H1 (cell line): ENCODE results near the gene TEKT5. TPM values are rescaled to one million over a fixed set of nuclear protein-coding genes. Genes with fewer than 3 reads are reported as not detected.

ENCODE experiments used
- CTCF ChIA-PET: fragments of 300-600 bp; sonication (Branson Sonifier 250); formaldehyde crosslinking; loops from one replicate; lab custom pipeline; 2021; ENCODE audit not compliant: partially characterized antibody; lab: Charles Lee
- POLR2A ChIA-PET: fragments of 300-600 bp; sonication (Branson Sonifier 250); formaldehyde crosslinking; loops from one replicate; lab custom pipeline; 2021; ENCODE audit warnings: inconsistent platforms; ENCODE audit not compliant: partially characterized antibody; lab: Charles Lee
- DNase-seq, 2 experiments: peaks; one replicate each; pipeline versions ENCODE4 v3.0.0 to v3.0.0-alpha.2; 2010 to 2022; ENCODE audit warnings: low spot score in 2 of 2, low read depth in 1 of 2, mixed read lengths in 1 of 2
- FAIRE-seq: peaks from 2 replicates; lab custom pipeline; 2011; peaks lifted over from hg19 to GRCh38; lab: Jason Lieb, UNC
- H2AFZ ChIP-seq: 2 replicates; pipeline ENCODE4 v1.8.1; 2012; ENCODE audit warnings: low read length, inconsistent platforms
- H2AK5ac ChIP-seq: 2 replicates; pipeline ENCODE4 v1.6.1; 2013; ENCODE audit warnings: low read depth, low read length
- H2BK120ac ChIP-seq: replicated peaks from 2 replicates; pipeline ENCODE3; 2013; ENCODE audit warnings: low read depth, low read length, inconsistent platforms
- H2BK12ac ChIP-seq: 2 replicates; pipeline ENCODE4 v1.6.1; 2013; ENCODE audit warnings: low read depth, low read length
- H2BK15ac ChIP-seq: 2 replicates; pipeline ENCODE4 v1.6.1; 2013; ENCODE audit warnings: low read length
- H2BK20ac ChIP-seq: 2 replicates; pipeline ENCODE4 v1.6.1; 2013; ENCODE audit warnings: low read length
- H2BK5ac ChIP-seq: 2 replicates; pipeline ENCODE4 v1.6.1; 2013; ENCODE audit warnings: low read depth, low read length
- H3K14ac ChIP-seq: 2 replicates; pipeline ENCODE4 v1.6.1; 2013; ENCODE audit warnings: inconsistent platforms; ENCODE audit not compliant: insufficient read length
- H3K18ac ChIP-seq: 2 replicates; pipeline ENCODE4 v1.6.1; 2013; ENCODE audit warnings: low read length; ENCODE audit errors: extremely low read depth
- H3K23ac ChIP-seq: 2 replicates; pipeline ENCODE4 v1.6.1; 2013; ENCODE audit warnings: inconsistent platforms; ENCODE audit not compliant: insufficient read length
- H3K23me2 ChIP-seq: 2 replicates; pipeline ENCODE4 v1.6.1; 2013; ENCODE audit warnings: low read depth, low read length
- H3K27ac ChIP-seq: 2 replicates; pipeline ENCODE4 v1.6.1; 2011; ENCODE audit warnings: low read depth, low read length, inconsistent platforms
- H3K27me3 ChIP-seq, 4 experiments: replicated peaks in 1 of 4; 1 replicate in 1 of 4; 2 replicates in 3 of 4; pipeline versions ENCODE4 v1.6.1 to v1.8.1; 2011 to 2013; ENCODE audit warnings: low read length in 3 of 4, mild to moderate bottlenecking in 3 of 4, inconsistent platforms in 2 of 4, mixed read lengths in 2 of 4, moderate library complexity in 1 of 4; ENCODE audit not compliant: control insufficient read depth in 3 of 4, insufficient read depth in 3 of 4; ENCODE audit errors: extremely low read depth in 1 of 4
- H3K36me3 ChIP-seq, 4 experiments: 2 replicates each; pipeline versions ENCODE4 v1.6.1 to v1.8.1; 2011 to 2013; ENCODE audit warnings: mild to moderate bottlenecking in 4 of 4, low read length in 3 of 4, moderate library complexity in 2 of 4, control low read depth in 1 of 4, inconsistent platforms in 1 of 4; ENCODE audit not compliant: insufficient read depth in 4 of 4, control insufficient read depth in 2 of 4
- H3K4ac ChIP-seq: replicated peaks from 2 replicates; pipeline ENCODE3; 2013; ENCODE audit warnings: low read length, low read depth, mixed read lengths, inconsistent platforms; ENCODE audit not compliant: insufficient read length
- H3K4me1 ChIP-seq, 4 experiments: replicated peaks in 1 of 4; 1 replicate in 1 of 4; 2 replicates in 3 of 4; pipeline versions ENCODE4 v1.6.1 to v1.8.1; 2011 to 2013; ENCODE audit warnings: low read length in 3 of 4, inconsistent platforms in 2 of 4, mixed read lengths in 1 of 4; ENCODE audit not compliant: insufficient read depth in 4 of 4, control insufficient read depth in 3 of 4
- H3K4me2 ChIP-seq, 2 experiments: 2 replicates each; pipeline versions ENCODE4 v1.6.1 to v1.8.1; 2011 to 2013; ENCODE audit warnings: low read depth in 2 of 2, low read length in 2 of 2, control low read depth in 1 of 2, inconsistent platforms in 1 of 2, mild to moderate bottlenecking in 1 of 2; ENCODE audit not compliant: insufficient read depth in 1 of 2
- H3K4me3 ChIP-seq, 4 experiments: fragments of 200-600, 300-600 bp in 1 of 4; sonication (generic), shearing (Covaris generic), sonication (Bioruptor Twin) in 1 of 4; 2 replicates each; pipeline versions ENCODE4 v1.5.1 to v1.8.1; 2011 to 2016; ENCODE audit warnings: low read length in 4 of 4, low read depth in 3 of 4, control low read depth in 2 of 4, inconsistent platforms in 2 of 4, mild to moderate bottlenecking in 2 of 4, mixed read lengths in 1 of 4, moderate library complexity in 1 of 4; ENCODE audit not compliant: insufficient read depth in 2 of 4; ENCODE audit errors: extremely low read depth in 1 of 4
- H3K56ac ChIP-seq: replicated peaks from 2 replicates; pipeline ENCODE3; 2013; ENCODE audit warnings: low read depth, mild to moderate bottlenecking, mixed read lengths, low read length, inconsistent platforms; ENCODE audit not compliant: insufficient read length
- H3K79me1 ChIP-seq: 2 replicates; pipeline ENCODE4 v1.6.1; 2013; ENCODE audit warnings: low read depth, low read length, control low read depth
- H3K79me2 ChIP-seq, 2 experiments: 2 replicates each; pipeline versions ENCODE4 v1.6.1 to v1.8.1; 2012 to 2013; ENCODE audit warnings: low read length in 2 of 2, mild to moderate bottlenecking in 2 of 2, inconsistent platforms in 1 of 2; ENCODE audit not compliant: insufficient read depth in 2 of 2, control insufficient read depth in 1 of 2
- H3K9ac ChIP-seq, 4 experiments: replicated peaks in 1 of 4; 1 replicate in 1 of 4; 2 replicates in 3 of 4; pipeline versions ENCODE4 v1.6.1 to v1.8.1; 2011 to 2013; ENCODE audit warnings: low read depth in 3 of 4, low read length in 3 of 4, control low read depth in 2 of 4, mild to moderate bottlenecking in 2 of 4, moderate library complexity in 2 of 4, inconsistent platforms in 1 of 4; ENCODE audit errors: extremely low read depth in 1 of 4
- H3K9me3 ChIP-seq, 2 experiments: 2 replicates each; pipeline versions ENCODE4 v1.6.1 to v1.8.1; 2012 to 2013; ENCODE audit warnings: mild to moderate bottlenecking in 2 of 2, moderate library complexity in 2 of 2, control low read depth in 1 of 2, inconsistent platforms in 1 of 2, low read depth in 1 of 2, low read length in 1 of 2, mixed read lengths in 1 of 2; ENCODE audit not compliant: insufficient read depth in 2 of 2
- H4K20me1 ChIP-seq, 2 experiments: replicated peaks in 1 of 2; 2 replicates each; pipeline versions ENCODE3 to v1.8.1; 2011 to 2013; ENCODE audit warnings: inconsistent platforms in 2 of 2, low read length in 2 of 2, mild to moderate bottlenecking in 1 of 2; ENCODE audit not compliant: insufficient read depth in 2 of 2, control insufficient read depth in 1 of 2
- H4K5ac ChIP-seq: 2 replicates; pipeline ENCODE4 v1.6.1; 2013; ENCODE audit warnings: low read length, low read depth, mixed read lengths, inconsistent platforms; ENCODE audit not compliant: insufficient read length
- H4K8ac ChIP-seq: 2 replicates; pipeline ENCODE4 v1.8.0; 2013; ENCODE audit warnings: mild to moderate bottlenecking, moderate library complexity, low read length, inconsistent platforms; ENCODE audit not compliant: insufficient read depth; ENCODE audit errors: extremely low read depth
- H4K91ac ChIP-seq: replicated peaks from 2 replicates; pipeline ENCODE3; 2013; ENCODE audit warnings: low read length, mixed read lengths, inconsistent platforms; ENCODE audit not compliant: insufficient read length
- BACH1 ChIP-seq: IDR thresholded peaks from 2 replicates; pipeline ENCODE4 v1.6.1; 2012; ENCODE audit warnings: low read length, improper control_type of control experiment
- BCL11A ChIP-seq, 2 experiments: IDR thresholded peaks; one replicate each; pipeline ENCODE4 v1.6.1; 2011; ENCODE audit warnings: low read depth in 2 of 2, low read length in 2 of 2, mild to moderate bottlenecking in 2 of 2
- CTBP2 ChIP-seq: IDR thresholded peaks from 2 replicates; pipeline ENCODE4 v1.7.0; 2011; ENCODE audit warnings: borderline replicate concordance, mild to moderate bottlenecking, moderate library complexity, mixed read lengths, low read length; ENCODE audit not compliant: insufficient read depth, insufficient read length
- EGR1 ChIP-seq: IDR thresholded peaks from 2 replicates; pipeline ENCODE4 v1.6.1; 2011; ENCODE audit warnings: low read depth, low read length, borderline replicate concordance
- GTF2F1 ChIP-seq: IDR thresholded peaks from 2 replicates; pipeline ENCODE4 v1.6.1; 2012; ENCODE audit warnings: low read depth, low read length, improper control_type of control experiment, borderline replicate concordance
- JUN ChIP-seq: IDR thresholded peaks from 2 replicates; pipeline ENCODE4 v1.6.1; 2011; ENCODE audit warnings: low read depth, mild to moderate bottlenecking, improper control_type of control experiment, low read length
- KDM1A ChIP-seq: fragments of 200-600, 300-600 bp; sonication (generic); IDR thresholded peaks from 2 replicates; pipeline ENCODE4 v1.7.1; 2016; ENCODE audit warnings: mild to moderate bottlenecking, low read length, borderline replicate concordance
- KDM4A ChIP-seq: IDR thresholded peaks from one replicate; pipeline ENCODE4 v1.7.1; 2012; ENCODE audit warnings: low read depth, mild to moderate bottlenecking, moderate library complexity, low read length, inconsistent platforms; ENCODE audit not compliant: severe bottlenecking
- PHF8 ChIP-seq: fragments of 200-600 bp; sonication (generic); conservative IDR thresholded peaks from 2 replicates; pipeline ENCODE4 v1.7.1; 2012; ENCODE audit warnings: low read depth, mild to moderate bottlenecking, inconsistent platforms, low read length, moderate library complexity
- SAP30 ChIP-seq: fragments of 300-600 bp; sonication (generic); IDR thresholded peaks from 2 replicates; pipeline ENCODE4 v1.7.1; 2012; ENCODE audit warnings: low read length, moderate library complexity, mild to moderate bottlenecking, inconsistent platforms; ENCODE audit not compliant: insufficient read depth, insufficient replicate concordance
- SRF ChIP-seq: IDR thresholded peaks from 2 replicates; pipeline ENCODE4 v1.6.1; 2011; ENCODE audit warnings: mild to moderate bottlenecking, low read depth, low read length, moderate library complexity
- SUZ12 ChIP-seq: fragments of 200-600 bp; sonication (generic); IDR thresholded peaks from 2 replicates; pipeline ENCODE4 v1.6.1; 2012; ENCODE audit warnings: mild to moderate bottlenecking, inconsistent platforms, low read length, moderate library complexity, mixed read lengths
- TCF12 ChIP-seq: IDR thresholded peaks from 2 replicates; pipeline ENCODE4 v1.6.1; 2011; ENCODE audit warnings: low read depth, mild to moderate bottlenecking, low read length
- WGBS, 2 experiments: shearing (Covaris generic) in 1 of 2; methylation state at CpG; one replicate each; pipeline versions ENCODE4 v1.1.6 to v1.1.7; 2013 to 2015; ENCODE audit warnings: low lambda C conversion rate in 2 of 2, mixed read lengths in 2 of 2, inconsistent platforms in 1 of 2, low coverage in 1 of 2, missing lambda C conversion rate in 1 of 2; ENCODE audit not compliant: insufficient replicate concordance in 2 of 2, insufficient coverage in 1 of 2, insufficient read length in 1 of 2; ENCODE audit errors: extremely low coverage in 1 of 2, missing lambda C conversion rate in 1 of 2; 5-methylcytosine and 5-hydroxymethylcytosine counted together
- polyA plus RNA-seq, 7 experiments: library from polyadenylated mRNA; depleted of rRNA in 3 of 7; stranded (reverse) in 5 of 7; unstranded in 2 of 7; fragments of >200 nt in 5 of 7; fragments of 200-250 nt in 2 of 7; gene quantifications; 1 replicate in 5 of 7; 2 replicates in 1 of 7; 4 replicates in 1 of 7; pipeline versions ENCODE4 v1.2.1 to v1.2.3, GENCODE V29; 2011 to 2013; ENCODE audit warnings: missing spikeins in 2 of 7, mixed read lengths in 2 of 7
- total RNA-seq: library from RNA; stranded (reverse); fragmentation: NEBNext Ultra II Directional; extraction: Animal tissue kit (Norgen Biotek cat#: 25700); gene quantifications from 2 replicates; pipeline ENCODE4 v1.2.1, GENCODE V29; 2021

The TEKT5 gene
- total and polyA plus RNA-seq, 2 of the 8 experiments (the other 6 are each of a cell fraction or from before 2014, with no cell fraction given), result 0.95 TPM; not detected in 1

DNA sequence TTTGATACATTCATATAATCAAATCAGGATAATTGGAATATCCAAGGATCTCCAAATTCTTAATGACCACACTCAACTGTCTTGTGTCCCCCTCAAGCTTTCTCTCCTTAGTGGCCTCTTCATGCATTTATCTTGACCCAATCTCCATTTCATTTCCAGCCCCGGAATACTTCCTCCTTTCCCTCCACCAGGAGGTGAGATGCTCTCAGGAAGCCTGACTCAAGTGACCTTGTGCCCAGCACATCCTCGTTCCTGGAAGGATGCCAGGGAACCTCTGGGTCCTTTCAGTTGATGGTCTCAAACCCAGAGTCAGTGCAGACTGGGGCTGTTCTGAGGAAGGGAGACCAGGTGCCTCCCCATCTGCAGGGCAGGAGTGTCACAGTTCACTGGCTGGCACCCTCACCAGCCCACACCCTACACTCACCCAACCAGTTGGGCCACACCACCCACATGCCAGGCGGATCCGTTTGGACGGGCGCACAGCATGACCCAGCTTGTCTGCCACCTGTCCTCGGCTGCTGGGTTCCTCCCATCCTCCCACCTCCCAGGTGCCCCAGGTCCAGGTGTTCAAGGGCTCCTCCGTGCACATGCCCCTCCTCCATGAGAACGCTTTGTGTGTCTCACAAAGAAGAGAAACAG lies 100.3 kb downstream of the TEKT5 start:
- H3K27me3 ChIP-seq, result no peaks in the 10 kb centered on the region
- H2BK5ac ChIP-seq, result no peak overlapping the region
- H3K4me1 ChIP-seq, result peaks cover 0 to 4% (median 2%) of the 10 kb centered on the region in 4 experiments; a peak in 3 of 7 replicates
- no peak overlapping the region for H3K4ac ChIP-seq
- no peak overlapping the region for H2BK20ac ChIP-seq
- no peaks in the 10 kb centered on the region for H3K36me3 ChIP-seq
- H2BK15ac ChIP-seq, result no peak overlapping the region
- H2AK5ac ChIP-seq, result no peak overlapping the region
- no peaks in the 10 kb centered on the region for H3K79me1 ChIP-seq
- no peaks in the 10 kb centered on the region for H3K23me2 ChIP-seq
- no peak overlapping the region for H4K8ac ChIP-seq
- no peak overlapping the region for H2BK120ac ChIP-seq
- no peak overlapping the region for H3K23ac ChIP-seq
- no peak overlapping the region for H2AFZ ChIP-seq
- no peak overlapping the region for H4K5ac ChIP-seq
- CTCF ChIA-PET, result interaction anchor here (0.8 kb wide), 1 partner anchor 14 kb away, joined by 3 read pairs; no protein-coding TSS in a partner anchor
- no peak for DNase-seq
- H3K9me3 ChIP-seq, result no peaks in the 10 kb centered on the region
- no peak overlapping the region for H3K56ac ChIP-seq
- 91% methylated on average over 9 of the region's 9 CpGs; no CpG with 5 or more reads in 1 of the 2 experiments for WGBS, 2 experiments
- H3K4me3 ChIP-seq, result no peak overlapping the region
- H4K91ac ChIP-seq, result no peak overlapping the region
- no peaks in the 10 kb centered on the region for H4K20me1 ChIP-seq
- H3K4me2 ChIP-seq, result no peak overlapping the region
- no peak overlapping the region for H3K14ac ChIP-seq
- no peak overlapping the region for H3K18ac ChIP-seq
- FAIRE-seq, result no peak
- no peak overlapping the region for H3K9ac ChIP-seq
- no peaks in the 10 kb centered on the region for H3K79me2 ChIP-seq
- POLR2A ChIA-PET, result interaction anchor here (1.6 to 1.7 kb wide), 2 partner anchors 8 to 47 kb away, joined by 3 to 4 read pairs; no protein-coding TSS in a partner anchor
- H2BK12ac ChIP-seq, result peak overlapping the region; percentile 1; the same call in 1 of the 2 replicates
- H3K27ac ChIP-seq, result no peak overlapping the region
- no peak for TF ChIP-seq KDM4A
- no peak for TF ChIP-seq SAP30
- TF ChIP-seq CTBP2, result no peak
- no peak for TF ChIP-seq SUZ12
- no peak for TF ChIP-seq KDM1A
- no peak for TF ChIP-seq BACH1
- TF ChIP-seq GTF2F1, result no peak
- no peak for TF ChIP-seq SRF
- no peak for TF ChIP-seq JUN
- TF ChIP-seq PHF8, result no peak
- TF ChIP-seq EGR1, result no peak
- no peak for TF ChIP-seq TCF12
- no peak for TF ChIP-seq BCL11A (IDR thresholded peaks at IDR 0.05; ENCODE audit: low read depth in 2 of 2, low read length in 2 of 2)
